Skin of body (tissue), 3 donors: ENCODE data around the gene HERC3. TPM values are rescaled to one million over a fixed set of nuclear protein-coding genes. Genes with fewer than 3 reads are reported as not detected.

Experiments used
- DNase-seq: peaks from one replicate; lab custom pipeline; 2025; lab: John Stamatoyannopoulos, UW
- small RNA-seq: library from RNA; depleted of rRNA; stranded (forward); fragments of <200 nt; gene quantifications from one replicate; pipeline ENCODE3, GENCODE V24; 2014; ENCODE audit warnings: low replicate concordance
- total RNA-seq: library from RNA; depleted of rRNA; stranded (reverse); fragments of >200 nt; gene quantifications from one replicate; pipeline ENCODE4 v1.2.3, GENCODE V29; 2014

The HERC3 gene
- total RNA-seq, 1 donor from 2014 or later, result 26.1 TPM

- no peak for DNase-seq
These were observed 152.3 kb downstream of the HERC3 start for GRCh38 chr4:88744609-88745008.

- no peak for DNase-seq
These were observed 152.9 kb downstream of the HERC3 start for GRCh38 chr4:88745175-88745574.

GRCh38 chr4:88745581-88746163 lies 153.4 kb downstream of the HERC3 start:
- no peak for DNase-seq

GRCh38 chr4:88746206-88746605 lies 153.9 kb downstream of the HERC3 start:
- DNase-seq, result no peak

GRCh38 chr4:88747351-88747750 lies 155.1 kb downstream of the HERC3 start:
- no peak for DNase-seq

- no peak for DNase-seq
These were observed 158.1 kb downstream of the HERC3 start for GRCh38 chr4:88750369-88750768.

GRCh38 chr4:88751258-88752075 lies 159.2 kb downstream of the HERC3 start:
- DNase-seq, result no peak

- DNase-seq, result no peak
These were observed 159.8 kb downstream of the HERC3 start for GRCh38 chr4:88752076-88752463.

- no peak for DNase-seq
These were observed 160.5 kb downstream of the HERC3 start for GRCh38 chr4:88752754-88753153.

GRCh38 chr4:88753658-88754571 lies 161.6 kb downstream of the HERC3 start:
- DNase-seq, result peak; percentile 43

GRCh38 chr4:88754796-88755195 lies 162.5 kb downstream of the HERC3 start:
- DNase-seq, result no peak

- no peak for DNase-seq
These were observed 163.2 kb downstream of the HERC3 start for GRCh38 chr4:88755454-88755853.

GRCh38 chr4:88756149-88756548 lies 163.9 kb downstream of the HERC3 start:
- DNase-seq, result no peak

- DNase-seq, result no peak
These were observed 164.8 kb downstream of the HERC3 start for GRCh38 chr4:88757067-88757466.

GRCh38 chr4:88757776-88758175 lies 165.5 kb downstream of the HERC3 start:
- no peak for DNase-seq

Small RNA genes within 50 kb of the gene (small RNA-seq; reads per million reads assigned to genes)
- gene RF02115 (not detected), gene RNU6-33P (0.07 reads per million)

Other genes starting within 250 kb of the HERC3 start
- gene HERC6, start 213.6 kb upstream of the HERC3 start, total RNA-seq, result 4.9 TPM
- 2.1 TPM for gene HERC5, start 135.4 kb upstream of the HERC3 start, total RNA-seq
- 57.6 TPM for gene PYURF, start 68.7 kb upstream of the HERC3 start, total RNA-seq
- gene NAP1L5, start 105.3 kb downstream of the HERC3 start, total RNA-seq, result 8.6 TPM